SK-N-SH (cell line): Measurements from ENCODE around the gene NPC1L1. TPM values are rescaled to one million over a fixed set of nuclear protein-coding genes. Genes with fewer than 3 reads are reported as not detected.

ENCODE experiments used
- CTCF ChIA-PET: fragments of 300-600, 350-600 bp; formaldehyde crosslinking; extraction: SDS; loops from one replicate; lab custom pipeline; 2021; lab: Yijun Ruan, JAX
- POLR2A ChIA-PET: fragments of 350-600 bp; sonication (Branson Sonifier 250); formaldehyde crosslinking; extraction: SDS; loops from one replicate; lab custom pipeline; 2020; ENCODE audit warnings: antibody characterized with exemption, inconsistent platforms; lab: Yijun Ruan, JAX
- DNase-seq: peaks from one replicate; pipeline ENCODE4 v3.0.0; 2012
- H2AFZ ChIP-seq: fragments of 200-600 bp; sonication (generic); 2 replicates; pipeline ENCODE4 v1.8.1; 2016; ENCODE audit warnings: antibody characterized with exemption, mild to moderate bottlenecking, low read depth
- H3F3A ChIP-seq: fragments of 200-600 bp; sonication (generic); replicated peaks from 2 replicates; pipeline ENCODE3; 2016; ENCODE audit warnings: antibody characterized with exemption, mild to moderate bottlenecking; ENCODE audit not compliant: insufficient read depth
- H3K27ac ChIP-seq, 2 experiments: fragments of 200-500 bp in 1 of 2; fragments of 200-600 bp in 1 of 2; sonication (Bioruptor generic) in 1 of 2; sonication (generic), shearing (Covaris generic) in 1 of 2; 2 replicates each; pipeline versions ENCODE4 v1.5.1 to v1.6.1; 2014 to 2016; ENCODE audit warnings: low read depth in 2 of 2, inconsistent platforms in 1 of 2, low read length in 1 of 2, mild to moderate bottlenecking in 1 of 2, mixed read lengths in 1 of 2
- H3K27me3 ChIP-seq: fragments of 200-600 bp; sonication (generic), shearing (Covaris generic); 2 replicates; pipeline ENCODE4 v1.6.1; 2016; ENCODE audit warnings: mixed run types; ENCODE audit not compliant: insufficient read depth
- H3K36me3 ChIP-seq, 2 experiments: fragments of 200-500 bp in 1 of 2; fragments of 200-600 bp in 1 of 2; sonication (Bioruptor generic) in 1 of 2; sonication (generic) in 1 of 2; replicated peaks in 1 of 2; 2 replicates each; pipeline versions ENCODE3 to v1.5.1; 2014 to 2016; ENCODE audit warnings: low read length in 1 of 2, mild to moderate bottlenecking in 1 of 2; ENCODE audit not compliant: insufficient read depth in 2 of 2, control insufficient read depth in 1 of 2
- H3K4me1 ChIP-seq, 2 experiments: fragments of 200-500 bp in 1 of 2; fragments of 200-600 bp in 1 of 2; sonication (Bioruptor generic) in 1 of 2; sonication (generic), shearing (Covaris generic) in 1 of 2; 2 replicates each; pipeline versions ENCODE4 v1.5.1 to v1.6.1; 2014 to 2016; ENCODE audit warnings: low read depth in 1 of 2, low read length in 1 of 2, mixed run types in 1 of 2; ENCODE audit not compliant: insufficient read depth in 2 of 2, control insufficient read depth in 1 of 2
- H3K4me2 ChIP-seq: fragments of 200-600 bp; sonication (generic), shearing (Covaris generic); 2 replicates; pipeline ENCODE4 v1.6.1; 2017; ENCODE audit warnings: mixed run types
- H3K4me3 ChIP-seq, 2 experiments: fragments of 200-500 bp in 1 of 2; fragments of 200-600 bp in 1 of 2; sonication (Bioruptor generic) in 1 of 2; sonication (generic), shearing (Covaris generic) in 1 of 2; 2 replicates each; pipeline versions ENCODE4 v1.5.1 to v1.8.1; 2014 to 2016; ENCODE audit warnings: low read depth in 2 of 2, inconsistent platforms in 1 of 2, low read length in 1 of 2, mild to moderate bottlenecking in 1 of 2, mixed read lengths in 1 of 2, moderate library complexity in 1 of 2
- H3K79me2 ChIP-seq: fragments of 200-600 bp; sonication (generic); 2 replicates; pipeline ENCODE4 v1.8.1; 2017; ENCODE audit warnings: mild to moderate bottlenecking; ENCODE audit not compliant: insufficient read depth
- H3K9ac ChIP-seq: fragments of 200-600 bp; sonication (generic); 2 replicates; pipeline ENCODE4 v1.6.1; 2017; ENCODE audit warnings: mixed run types
- H3K9me2 ChIP-seq: fragments of 200-600 bp; sonication (generic); 2 replicates; pipeline ENCODE4 v1.6.1; 2017; ENCODE audit warnings: mixed run types
- H3K9me3 ChIP-seq: fragments of 200-600 bp; sonication (generic); 2 replicates; pipeline ENCODE4 v1.6.1; 2017; ENCODE audit warnings: mixed run types, mild to moderate bottlenecking, moderate library complexity
- H4K20me1 ChIP-seq: fragments of 200-600 bp; sonication (generic); 2 replicates; pipeline ENCODE4 v1.6.1; 2017; ENCODE audit warnings: mild to moderate bottlenecking, mixed run types; ENCODE audit not compliant: insufficient read depth
- CHD2 ChIP-seq: fragments of 150-350 bp; IDR thresholded peaks from 2 replicates; pipeline ENCODE4 v1.6.1; 2018; ENCODE audit warnings: low read length; ENCODE audit not compliant: partially characterized antibody
- ELF1 ChIP-seq: IDR thresholded peaks from 2 replicates; pipeline ENCODE4 v1.4.0; 2012
- EP300 ChIP-seq, 2 experiments: IDR thresholded peaks; 2 replicates each; pipeline versions ENCODE4 v1.4.0 to v1.6.1; 2012; ENCODE audit warnings: borderline replicate concordance in 1 of 2, low read depth in 1 of 2, low read length in 1 of 2
- FOSL2 ChIP-seq: IDR thresholded peaks from 2 replicates; pipeline ENCODE4 v1.4.0; 2012; ENCODE audit warnings: low read depth, mild to moderate bottlenecking, moderate library complexity, borderline replicate concordance
- FOXJ3 ChIP-seq: sonication (generic); formaldehyde crosslinking; IDR thresholded peaks from 2 replicates; pipeline ENCODE4 v1.5.1; 2020; ENCODE audit warnings: mild to moderate bottlenecking, missing genetic modification reagents
- GABPA ChIP-seq: IDR thresholded peaks from 2 replicates; pipeline ENCODE4 v1.4.0; 2012; ENCODE audit warnings: low read depth, mild to moderate bottlenecking
- GATA2 ChIP-seq: sonication (generic); formaldehyde crosslinking; IDR thresholded peaks from 2 replicates; pipeline ENCODE4 v1.5.0; 2020; ENCODE audit warnings: mild to moderate bottlenecking, missing genetic modification reagents
- JUND ChIP-seq: IDR thresholded peaks from 2 replicates; pipeline ENCODE4 v1.4.0; 2012
- MAX ChIP-seq: IDR thresholded peaks from 2 replicates; pipeline ENCODE4 v1.4.0; 2012; ENCODE audit warnings: low read depth
- MEF2A ChIP-seq: IDR thresholded peaks from 2 replicates; pipeline ENCODE4 v1.4.0; 2012; ENCODE audit warnings: low read depth, borderline replicate concordance
- NRF1 ChIP-seq: IDR thresholded peaks from 2 replicates; pipeline ENCODE4 v1.6.1; 2012; ENCODE audit warnings: low read depth, mild to moderate bottlenecking, low read length
- RCOR1 ChIP-seq: fragments of 150-350 bp; IDR thresholded peaks from 2 replicates; pipeline ENCODE4 v1.6.1; 2017; ENCODE audit warnings: antibody characterized with exemption, low read length
- RXRA ChIP-seq: IDR thresholded peaks from 2 replicates; pipeline ENCODE4 v1.4.0; 2012; ENCODE audit warnings: low read depth, mild to moderate bottlenecking, borderline replicate concordance
- SIN3A ChIP-seq: IDR thresholded peaks from 2 replicates; pipeline ENCODE4 v1.6.1; 2012; ENCODE audit warnings: low read depth, mild to moderate bottlenecking, low read length, moderate library complexity, borderline replicate concordance
- SMC3 ChIP-seq: IDR thresholded peaks from 2 replicates; pipeline ENCODE4 v1.6.1; 2012; ENCODE audit warnings: low read depth, low read length, improper control_type of control experiment
- TAF1 ChIP-seq: IDR thresholded peaks from 2 replicates; pipeline ENCODE4 v1.6.1; 2012; ENCODE audit warnings: low read depth, mild to moderate bottlenecking, low read length, moderate library complexity, borderline replicate concordance
- TCF12 ChIP-seq: IDR thresholded peaks from 2 replicates; pipeline ENCODE4 v1.4.0; 2012
- TEAD4 ChIP-seq: IDR thresholded peaks from 2 replicates; pipeline ENCODE4 v1.4.0; 2012; ENCODE audit warnings: mild to moderate bottlenecking, borderline replicate concordance; ENCODE audit not compliant: insufficient read depth
- WGBS: methylation state at CpG from one replicate; pipeline ENCODE4 v1.1.6; 2017; ENCODE audit warnings: low lambda C conversion rate; 5-methylcytosine and 5-hydroxymethylcytosine counted together
- polyA plus RNA-seq, 3 experiments: library from polyadenylated mRNA; depleted of rRNA; stranded (reverse); fragments of >200 nt; gene quantifications; 2 replicates each; pipeline ENCODE4 v1.2.3, GENCODE V29; 2012
- TF ChIP-seq, protein P1 (sequence below): fragments of 150-350 bp; IDR thresholded peaks from 2 replicates; pipeline ENCODE4 v1.6.1; 2017; ENCODE audit warnings: antibody characterized with exemption, low read length, low read depth, borderline replicate concordance
- TF ChIP-seq, protein P2 (sequence below): fragments of 150-350 bp; IDR thresholded peaks from 2 replicates; pipeline ENCODE4 v1.6.1; 2016; ENCODE audit warnings: mild to moderate bottlenecking, low read depth, low read length
- TF ChIP-seq, protein P3 (sequence below): IDR thresholded peaks from 2 replicates; pipeline ENCODE4; 2012
- TF ChIP-seq, protein P4 (sequence below): IDR thresholded peaks from 2 replicates; pipeline ENCODE4 v1.4.0; 2012; ENCODE audit warnings: low read depth, borderline replicate concordance

NPC1L1 gene
- polyA plus RNA-seq, 1 of the 3 experiments (the other 2 are of a cell fraction): not detected

DNA sequence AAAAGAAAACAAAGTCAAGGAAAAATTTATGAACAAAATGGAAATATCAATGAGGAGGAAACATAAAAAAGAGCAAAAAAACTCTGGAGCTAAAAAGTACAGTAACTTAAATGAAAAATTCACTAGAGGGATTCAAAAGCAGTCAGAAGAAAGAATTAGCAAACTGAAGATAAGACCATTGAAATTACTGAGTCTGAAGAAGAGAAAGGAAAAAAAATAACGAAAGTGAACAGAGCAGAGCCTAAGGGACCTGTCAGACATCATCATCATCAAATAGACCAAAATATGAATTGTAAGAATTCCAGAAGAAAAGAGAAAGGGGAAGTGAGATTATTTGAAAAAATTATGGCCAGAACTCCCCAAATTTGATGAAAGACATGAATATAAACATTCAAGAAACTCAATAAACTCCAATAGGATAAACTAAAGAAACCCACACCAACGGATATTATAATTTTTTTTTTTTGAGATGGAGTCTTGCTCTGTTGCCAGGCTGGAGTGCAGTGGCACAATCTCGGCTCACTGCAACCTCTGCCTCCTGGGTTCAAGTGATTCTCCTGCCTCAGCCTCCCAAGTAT, 16.2 kb downstream of the NPC1L1 start:
- Histone ChIP-seq H3F3A (no peaks in the 10 kb centered on the region), H3K9me2 (no peaks in the 10 kb centered on the region), H3K4me3 (no peak overlapping the region), H2AFZ (no peak overlapping the region), H3K27me3 (peaks cover 14% of the 10 kb centered on the region; the same call in 1 of the 2 replicates), H3K4me2 (no peak overlapping the region), H3K79me2 (no peaks in the 10 kb centered on the region), H4K20me1 (no peaks in the 10 kb centered on the region), H3K27ac (no peak overlapping the region), H3K4me1 (no peaks in the 10 kb centered on the region), H3K9ac (no peak overlapping the region), H3K9me3 (peaks cover 8% of the 10 kb centered on the region), H3K36me3 (no peaks in the 10 kb centered on the region)
- DNase-seq: no peak
- WGBS: 7% methylated on average over 3 of the region's 3 CpGs
- TF ChIP-seq CHD2 (no peak), GABPA (no peak), TAF1 (no peak), SMC3 (no peak), NRF1 (no peak), MEF2A (no peak), GATA2 (CRISPR knock-in tag) (no peak), EP300 (IDR thresholded peaks at IDR 0.05; ENCODE audit: borderline replicate concordance in 1 of 2, low read depth in 1 of 2, low read length in 1 of 2) (no peak), TCF12 (no peak), FOSL2 (no peak), JUND (no peak), MAX (no peak)
- TF ChIP-seq, protein P1, sequence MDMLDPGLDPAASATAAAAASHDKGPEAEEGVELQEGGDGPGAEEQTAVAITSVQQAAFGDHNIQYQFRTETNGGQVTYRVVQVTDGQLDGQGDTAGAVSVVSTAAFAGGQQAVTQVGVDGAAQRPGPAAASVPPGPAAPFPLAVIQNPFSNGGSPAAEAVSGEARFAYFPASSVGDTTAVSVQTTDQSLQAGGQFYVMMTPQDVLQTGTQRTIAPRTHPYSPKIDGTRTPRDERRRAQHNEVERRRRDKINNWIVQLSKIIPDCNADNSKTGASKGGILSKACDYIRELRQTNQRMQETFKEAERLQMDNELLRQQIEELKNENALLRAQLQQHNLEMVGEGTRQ: no peak
- TF ChIP-seq, protein P2, sequence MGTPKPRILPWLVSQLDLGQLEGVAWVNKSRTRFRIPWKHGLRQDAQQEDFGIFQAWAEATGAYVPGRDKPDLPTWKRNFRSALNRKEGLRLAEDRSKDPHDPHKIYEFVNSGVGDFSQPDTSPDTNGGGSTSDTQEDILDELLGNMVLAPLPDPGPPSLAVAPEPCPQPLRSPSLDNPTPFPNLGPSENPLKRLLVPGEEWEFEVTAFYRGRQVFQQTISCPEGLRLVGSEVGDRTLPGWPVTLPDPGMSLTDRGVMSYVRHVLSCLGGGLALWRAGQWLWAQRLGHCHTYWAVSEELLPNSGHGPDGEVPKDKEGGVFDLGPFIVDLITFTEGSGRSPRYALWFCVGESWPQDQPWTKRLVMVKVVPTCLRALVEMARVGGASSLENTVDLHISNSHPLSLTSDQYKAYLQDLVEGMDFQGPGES: no peak
- CTCF ChIA-PET: interaction anchor here (1.5 kb wide), 1 partner anchor 10 kb away, joined by 7 read pairs; no protein-coding TSS in a partner anchor
- POLR2A ChIA-PET: no interaction called here

DNA sequence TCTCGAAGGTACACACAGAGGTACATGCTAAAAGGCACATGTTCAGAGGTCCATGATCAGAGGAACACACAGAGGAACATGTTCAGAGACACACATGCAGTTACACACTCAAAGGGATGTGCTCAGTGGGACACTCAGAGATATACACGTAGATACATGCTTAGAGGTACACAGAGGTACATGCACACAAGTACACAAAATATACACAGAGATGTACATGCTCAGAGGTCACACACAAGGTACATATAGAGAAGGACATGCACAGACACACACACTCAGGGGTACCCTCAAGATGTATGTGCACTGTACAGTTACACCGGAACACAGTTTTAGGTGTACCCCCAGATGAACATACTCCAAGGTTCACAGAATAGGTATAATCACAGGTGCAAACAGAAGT, 18.8 kb downstream of the NPC1L1 start:
- CTCF ChIA-PET: interaction anchor here (0.7 to 1.8 kb wide), 2 partner anchors 12 to 43 kb away, joined by 3 to 8 read pairs; no protein-coding TSS in a partner anchor
- no peak for DNase-seq
- H3K27me3 ChIP-seq: peaks cover 14% of the 10 kb centered on the region; the same call in 1 of the 2 replicates
- no peak overlapping the region for H3K4me2 ChIP-seq
- no peak overlapping the region for H3K4me3 ChIP-seq
- H3K36me3 ChIP-seq: no peaks in the 10 kb centered on the region
- H3F3A ChIP-seq: no peaks in the 10 kb centered on the region
- no peak overlapping the region for H2AFZ ChIP-seq
- H3K27ac ChIP-seq: no peak overlapping the region
- 49% methylated on average over 3 of the region's 3 CpGs for WGBS
- peaks cover 8% of the 10 kb centered on the region for H3K9me3 ChIP-seq
- no peaks in the 10 kb centered on the region for H3K4me1 ChIP-seq
- no peaks in the 10 kb centered on the region for H4K20me1 ChIP-seq
- POLR2A ChIA-PET: no interaction called here
- H3K9ac ChIP-seq: no peak overlapping the region
- no peaks in the 10 kb centered on the region for H3K79me2 ChIP-seq
- no peaks in the 10 kb centered on the region for H3K9me2 ChIP-seq
- TF ChIP-seq JUND (no peak), SMC3 (no peak), SIN3A (no peak), GATA2 (CRISPR knock-in tag) (no peak), RXRA (no peak), TEAD4 (no peak), MEF2A (no peak), FOXJ3 (no peak), ELF1 (no peak), CHD2 (no peak), RCOR1 (no peak)
- TF ChIP-seq, protein P2: no peak
- TF ChIP-seq, protein P3, sequence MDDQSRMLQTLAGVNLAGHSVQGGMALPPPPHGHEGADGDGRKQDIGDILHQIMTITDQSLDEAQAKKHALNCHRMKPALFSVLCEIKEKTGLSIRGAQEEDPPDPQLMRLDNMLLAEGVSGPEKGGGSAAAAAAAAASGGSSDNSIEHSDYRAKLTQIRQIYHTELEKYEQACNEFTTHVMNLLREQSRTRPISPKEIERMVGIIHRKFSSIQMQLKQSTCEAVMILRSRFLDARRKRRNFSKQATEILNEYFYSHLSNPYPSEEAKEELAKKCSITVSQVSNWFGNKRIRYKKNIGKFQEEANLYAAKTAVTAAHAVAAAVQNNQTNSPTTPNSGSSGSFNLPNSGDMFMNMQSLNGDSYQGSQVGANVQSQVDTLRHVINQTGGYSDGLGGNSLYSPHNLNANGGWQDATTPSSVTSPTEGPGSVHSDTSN: no peak
- TF ChIP-seq, protein P1: no peak
- TF ChIP-seq, protein P4, sequence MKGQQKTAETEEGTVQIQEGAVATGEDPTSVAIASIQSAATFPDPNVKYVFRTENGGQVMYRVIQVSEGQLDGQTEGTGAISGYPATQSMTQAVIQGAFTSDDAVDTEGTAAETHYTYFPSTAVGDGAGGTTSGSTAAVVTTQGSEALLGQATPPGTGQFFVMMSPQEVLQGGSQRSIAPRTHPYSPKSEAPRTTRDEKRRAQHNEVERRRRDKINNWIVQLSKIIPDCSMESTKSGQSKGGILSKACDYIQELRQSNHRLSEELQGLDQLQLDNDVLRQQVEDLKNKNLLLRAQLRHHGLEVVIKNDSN: no peak
